Left colon (tissue), 2 donors: ENCODE results near the gene PKP4. TPM values are rescaled to one million over a fixed set of nuclear protein-coding genes. Genes with fewer than 3 reads are reported as not detected.

ENCODE experiments used
- ATAC-seq: fragments of 200-7000 bp; cut with Tn5 transposase; one replicate; pipeline ENCODE4 v1.9.1; 2020; ENCODE audit warnings: mild to moderate bottlenecking, moderate library complexity
- DNase-seq, 2 donors: peaks; one replicate each; pipeline ENCODE4 v3.0.0-alpha.2; 2020
- intact Hi-C, 2 donors: fragments of 100-400 bp; cut with DNase I in 1 of 2; cut with micrococcal nuclease in 1 of 2; formaldehyde crosslinking; loops; one replicate each; pipeline versions ENCODE4 v1.11.2 to v1.14.0; 2022; cut with DNase I, micrococcal nuclease
- total RNA-seq, 2 donors: library from RNA; stranded (reverse); fragmentation: NEBNext Ultra II Directional; extraction: Animal tissue kit (Norgen Biotek cat#: 25700); gene quantifications; one replicate each; pipeline ENCODE4 v1.2.1, GENCODE V29; 2021
- donor health status: DM: no; HTN: no; CAD: no.
- donor health status: DM: yes; HTN: yes; CAD: no.

Gene PKP4
- total RNA-seq, 2 donors from 2014 or later: 36.9 to 55.5 TPM

- DNase-seq (no peak), ATAC-seq (no peak)
- intact Hi-C loops: no loop called here
These were observed 159.8 kb downstream of the PKP4 start for GRCh38 chr2:158616480-158617000.

- ATAC-seq (peak; percentile 69), DNase-seq (no peak)
- intact Hi-C loops: no loop called here
These were observed 162.2 kb downstream of the PKP4 start for GRCh38 chr2:158618891-158619490.

GRCh38 chr2:158619496-158619895 lies 162.7 kb downstream of the PKP4 start:
- DNase-seq (no peak), ATAC-seq (peak; percentile 88)
- intact Hi-C loops: no loop called here

GRCh38 chr2:158620656-158621055 lies 163.9 kb downstream of the PKP4 start:
- DNase-seq (no peak), ATAC-seq (no peak)
- intact Hi-C loops: no loop called here

GRCh38 chr2:158624071-158624667 lies 167.4 kb downstream of the PKP4 start:
- DNase-seq: no peak
- intact Hi-C loops: no loop called here
- ATAC-seq: no peak

GRCh38 chr2:158624961-158625360 lies 168.2 kb downstream of the PKP4 start:
- ATAC-seq: no peak
- intact Hi-C loops: no loop called here
- no peak for DNase-seq

- no peak for DNase-seq
- no peak for ATAC-seq
- intact Hi-C loops: no loop called here
These were observed 172.4 kb downstream of the PKP4 start for GRCh38 chr2:158629116-158629515.

GRCh38 chr2:158633261-158633660 lies 176.5 kb downstream of the PKP4 start:
- ATAC-seq (no peak), DNase-seq (no peak)
- intact Hi-C loops: no loop called here

GRCh38 chr2:158634627-158635026 lies 177.9 kb downstream of the PKP4 start:
- intact Hi-C loops: no loop called here
- ATAC-seq (no peak), DNase-seq (no peak)

- ATAC-seq (no peak), DNase-seq (no peak)
- intact Hi-C loops: no loop called here
These were observed 179.3 kb downstream of the PKP4 start for GRCh38 chr2:158635961-158636601.

GRCh38 chr2:158637357-158637756 lies 180.6 kb downstream of the PKP4 start:
- ATAC-seq (no peak), DNase-seq (no peak)
- intact Hi-C loops: no loop called here

GRCh38 chr2:158644139-158644538 lies 187.4 kb downstream of the PKP4 start:
- DNase-seq (no peak), ATAC-seq (no peak)
- intact Hi-C loops: no loop called here

GRCh38 chr2:158645299-158645698 lies 188.5 kb downstream of the PKP4 start:
- intact Hi-C loops: no loop called here
- no peak for ATAC-seq
- no peak for DNase-seq

GRCh38 chr2:158647436-158648231 lies 190.9 kb downstream of the PKP4 start:
- DNase-seq (no peak), ATAC-seq (no peak)
- intact Hi-C loops: no loop called here

GRCh38 chr2:158649846-158650245 lies 193.1 kb downstream of the PKP4 start:
- DNase-seq (no peak), ATAC-seq (no peak)
- intact Hi-C loops: no loop called here

GRCh38 chr2:158650646-158651357 lies 194.1 kb downstream of the PKP4 start:
- no peak for DNase-seq
- peak; percentile 69 for ATAC-seq
- intact Hi-C loops: no loop called here

GRCh38 chr2:158651358-158652057 lies 194.8 kb downstream of the PKP4 start:
- intact Hi-C loops: no loop called here
- ATAC-seq: peak; percentile 59
- no peak for DNase-seq

- no peak for DNase-seq
- intact Hi-C loops: no loop called here
- no peak for ATAC-seq
These were observed 198.9 kb downstream of the PKP4 start for GRCh38 chr2:158655628-158656027.
